ENCODE data around the gene IQCF2.
"Not testable (repeated sequence)": the region's sequence is repeated elsewhere in the genome, so short reads cannot be mapped to it uniquely, and the experiment has no call there.

IQCF2 gene

GRCh38 chr3:51860703-51861665 is at the start of gene IQCF2:
Gene IQCF2, plus strand, starts transcription at chr3:51861615. Its CDS starts 52 bp downstream, at chr3:51861667.
- H3K27me3 Mint-ChIP-seq, result peaks cover 10% of the 10 kb centered on the region
- H3K4me3 Mint-ChIP-seq, result no peak within 1 kb of the TSS
- peaks cover 2% of the 10 kb centered on the region for H3K4me1 Mint-ChIP-seq (ENCODE audit: low read depth)
- no peak within 1 kb of the TSS for H3K27ac Mint-ChIP-seq
- no peaks in the 10 kb centered on the region for H3K36me3 Mint-ChIP-seq
- no peaks in the 10 kb centered on the region for H3K9me3 Mint-ChIP-seq (ENCODE audit: low read depth)

GRCh38 chr3:51813539-51813938 is 47.9 kb upstream of the IQCF2 start:
- H3K9me3 Mint-ChIP-seq (ENCODE audit: low read depth), result no peaks in the 10 kb centered on the region
- no peak overlapping the region for H3K27ac Mint-ChIP-seq
- H3K4me3 Mint-ChIP-seq, result no peak overlapping the region
- no peaks in the 10 kb centered on the region for H3K36me3 Mint-ChIP-seq
- H3K4me1 Mint-ChIP-seq (ENCODE audit: low read depth), result no peaks in the 10 kb centered on the region
- H3K27me3 Mint-ChIP-seq, result peaks cover 12% of the 10 kb centered on the region

DNA sequence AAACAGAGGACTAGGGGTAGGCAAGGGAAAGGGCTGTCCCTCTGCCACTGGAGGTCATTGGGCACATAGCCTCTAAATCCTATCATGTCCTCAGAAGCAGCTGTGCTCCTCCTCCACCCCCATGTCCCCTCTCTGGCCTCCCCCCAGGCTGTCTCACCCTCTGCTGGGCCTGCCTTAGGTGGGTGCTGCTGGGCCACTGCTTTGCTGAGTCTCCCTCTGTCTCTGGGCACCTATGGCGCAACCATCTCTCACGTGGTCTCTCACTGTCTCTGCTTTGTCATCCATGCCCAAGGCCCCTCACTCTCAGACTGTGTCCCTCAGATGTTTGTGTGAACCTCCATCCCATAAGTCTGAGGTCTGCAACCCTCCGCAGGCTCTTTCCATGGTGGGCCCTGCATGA is 47.4 kb upstream of the IQCF2 start:
- Mint-ChIP-seq H3K36me3 (no peaks in the 10 kb centered on the region), H3K27ac (no peak overlapping the region), H3K4me1 (ENCODE audit: low read depth) (no peaks in the 10 kb centered on the region), H3K27me3 (peaks cover 13% of the 10 kb centered on the region), H3K9me3 (ENCODE audit: low read depth) (no peaks in the 10 kb centered on the region), H3K4me3 (no peak overlapping the region)

GRCh38 chr3:51815614-51816013 is 45.8 kb upstream of the IQCF2 start:
- no peaks in the 10 kb centered on the region for H3K9me3 Mint-ChIP-seq (ENCODE audit: low read depth)
- H3K4me3 Mint-ChIP-seq, result no peak overlapping the region
- H3K36me3 Mint-ChIP-seq, result no peaks in the 10 kb centered on the region
- H3K27me3 Mint-ChIP-seq, result peaks cover 21% of the 10 kb centered on the region
- H3K27ac Mint-ChIP-seq, result no peak overlapping the region
- no peaks in the 10 kb centered on the region for H3K4me1 Mint-ChIP-seq (ENCODE audit: low read depth)

DNA sequence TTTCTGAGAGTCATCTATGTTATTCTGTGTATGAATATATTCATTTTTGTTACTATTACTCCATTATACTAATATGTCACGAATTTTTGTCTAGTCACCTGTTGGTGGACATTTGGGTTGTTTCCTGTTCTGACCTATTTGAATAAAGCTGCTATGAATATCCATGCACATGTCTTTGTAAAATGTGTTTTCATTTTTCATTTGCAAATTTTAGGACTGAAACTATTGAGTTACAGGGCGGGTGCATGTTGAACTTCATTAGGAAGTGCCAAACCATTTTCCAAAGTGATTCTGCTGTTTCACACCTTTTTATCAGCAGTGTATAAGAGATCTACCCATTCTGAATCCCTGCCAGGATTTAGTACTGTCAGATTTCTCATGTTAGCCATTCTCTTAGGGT is 44.7 kb upstream of the IQCF2 start:
- H3K36me3 Mint-ChIP-seq, result peaks cover 1% of the 10 kb centered on the region
- peaks cover 22% of the 10 kb centered on the region for H3K27me3 Mint-ChIP-seq
- H3K4me3 Mint-ChIP-seq, result no peak overlapping the region
- no peaks in the 10 kb centered on the region for H3K4me1 Mint-ChIP-seq (ENCODE audit: low read depth)
- peaks cover 5% of the 10 kb centered on the region for H3K9me3 Mint-ChIP-seq (ENCODE audit: low read depth)
- no peak overlapping the region for H3K27ac Mint-ChIP-seq

- peaks cover 3% of the 10 kb centered on the region for H3K36me3 Mint-ChIP-seq
- H3K9me3 Mint-ChIP-seq (ENCODE audit: low read depth), result peaks cover 7% of the 10 kb centered on the region
- H3K4me1 Mint-ChIP-seq (ENCODE audit: low read depth), result no peaks in the 10 kb centered on the region
- peaks cover 24% of the 10 kb centered on the region for H3K27me3 Mint-ChIP-seq
- no peak overlapping the region for H3K27ac Mint-ChIP-seq
- H3K4me3 Mint-ChIP-seq, result no peak overlapping the region
Observed at GRCh38 chr3:51817375-51817774, 44.0 kb upstream of the IQCF2 start.

DNA sequence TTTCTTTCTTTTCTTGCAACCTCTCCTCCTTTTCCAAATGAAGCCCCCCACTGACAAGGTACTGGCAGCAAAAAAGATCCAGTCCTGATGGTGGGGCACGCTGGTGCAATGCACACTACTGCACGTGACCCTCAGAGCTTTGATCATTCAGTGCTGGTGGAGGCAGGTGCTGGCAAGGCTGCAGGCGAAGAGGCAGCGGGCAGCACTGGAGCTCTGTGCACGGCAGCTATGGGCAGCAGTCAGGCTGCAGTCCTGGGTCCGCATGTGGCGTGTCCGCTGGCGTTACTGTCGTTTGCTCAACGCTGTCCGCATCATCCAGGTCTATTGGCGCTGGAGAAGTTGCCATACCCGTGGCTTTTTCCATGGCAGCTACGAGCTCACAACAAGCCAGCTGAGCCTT is 42.3 kb upstream of the IQCF2 start:
- no peak overlapping the region for H3K27ac Mint-ChIP-seq
- H3K27me3 Mint-ChIP-seq, result peaks cover 24% of the 10 kb centered on the region

DNA sequence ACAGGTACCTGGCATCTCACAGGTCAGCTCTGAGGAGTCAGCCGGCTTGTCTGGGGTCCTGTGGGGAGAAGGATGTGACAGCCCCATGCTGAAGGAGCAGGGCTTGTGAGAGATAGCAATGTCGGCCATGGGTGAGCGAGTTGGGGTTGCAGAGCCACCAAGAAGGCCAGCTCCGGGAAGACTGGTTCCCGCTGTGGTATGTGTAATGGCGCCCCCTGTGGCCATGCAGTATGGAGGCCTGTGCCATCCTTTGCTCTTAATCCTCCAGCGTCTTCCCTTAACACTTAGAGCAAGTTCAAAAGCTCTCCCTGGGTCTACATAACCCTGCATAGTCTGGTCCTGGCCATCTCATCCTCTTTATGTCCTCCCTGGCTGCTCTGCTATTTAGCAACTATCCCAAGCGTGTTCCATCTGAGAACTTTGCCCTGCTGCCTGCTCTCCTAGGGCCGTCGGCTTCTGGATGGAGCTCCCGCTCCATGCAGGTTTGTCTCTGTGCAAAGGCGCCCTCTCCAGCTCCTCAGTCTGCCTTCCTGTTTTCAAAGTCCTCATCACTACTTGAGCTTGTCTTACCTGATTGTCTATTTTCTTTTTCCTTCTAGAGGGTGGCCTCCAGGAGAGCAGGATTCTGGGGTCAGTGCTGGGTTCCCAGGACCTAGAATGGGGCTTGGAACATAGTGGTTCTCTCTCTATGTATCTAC is 41.6 kb upstream of the IQCF2 start:
- peaks cover 3% of the 10 kb centered on the region for H3K36me3 Mint-ChIP-seq
- peaks cover 6% of the 10 kb centered on the region for H3K4me1 Mint-ChIP-seq (ENCODE audit: low read depth)
- no peak overlapping the region for H3K27ac Mint-ChIP-seq
- no peak overlapping the region for H3K4me3 Mint-ChIP-seq
- H3K9me3 Mint-ChIP-seq (ENCODE audit: low read depth), result peaks cover 7% of the 10 kb centered on the region
- H3K27me3 Mint-ChIP-seq, result peaks cover 24% of the 10 kb centered on the region

More for the DNA sequence above, 42.3 kb upstream of the IQCF2 start:
- Mint-ChIP-seq H3K9me3 (ENCODE audit: low read depth) (peaks cover 7% of the 10 kb centered on the region), H3K4me3 (no peak overlapping the region), H3K4me1 (ENCODE audit: low read depth) (peaks cover 6% of the 10 kb centered on the region), H3K36me3 (peaks cover 3% of the 10 kb centered on the region)

DNA sequence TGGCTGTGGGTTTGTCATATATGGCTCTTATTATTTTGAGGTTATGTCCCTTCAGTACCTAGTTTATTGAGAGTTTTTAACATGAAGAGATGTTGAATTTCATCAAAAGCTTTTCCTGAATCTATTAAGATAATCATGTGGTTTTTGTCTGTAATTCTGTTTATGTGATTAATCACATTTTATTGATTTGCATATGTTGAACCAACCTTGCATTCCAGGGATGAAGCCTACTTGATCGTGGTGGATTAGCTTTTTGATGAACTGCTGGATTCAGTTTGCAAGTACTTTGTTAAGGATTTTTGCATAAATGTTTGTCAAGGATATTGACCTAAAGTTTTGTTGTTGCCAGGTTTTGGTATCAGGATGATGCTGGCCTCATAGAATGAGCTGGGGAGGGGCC is 33.1 kb upstream of the IQCF2 start:
- Mint-ChIP-seq H3K36me3 (peaks cover 8% of the 10 kb centered on the region), H3K27me3 (peaks cover 5% of the 10 kb centered on the region), H3K9me3 (ENCODE audit: low read depth) (peaks cover 14% of the 10 kb centered on the region), H3K4me3 (no peak overlapping the region), H3K27ac (no peak overlapping the region), H3K4me1 (ENCODE audit: low read depth) (peaks cover 3% of the 10 kb centered on the region)

GRCh38 chr3:51830345-51830744 is 31.1 kb upstream of the IQCF2 start:
- Mint-ChIP-seq H3K36me3 (peaks cover 8% of the 10 kb centered on the region), H3K9me3 (ENCODE audit: low read depth) (peaks cover 14% of the 10 kb centered on the region), H3K4me3 (no peak overlapping the region), H3K27me3 (peaks cover 11% of the 10 kb centered on the region), H3K27ac (no peak overlapping the region), H3K4me1 (ENCODE audit: low read depth) (no peaks in the 10 kb centered on the region)

DNA sequence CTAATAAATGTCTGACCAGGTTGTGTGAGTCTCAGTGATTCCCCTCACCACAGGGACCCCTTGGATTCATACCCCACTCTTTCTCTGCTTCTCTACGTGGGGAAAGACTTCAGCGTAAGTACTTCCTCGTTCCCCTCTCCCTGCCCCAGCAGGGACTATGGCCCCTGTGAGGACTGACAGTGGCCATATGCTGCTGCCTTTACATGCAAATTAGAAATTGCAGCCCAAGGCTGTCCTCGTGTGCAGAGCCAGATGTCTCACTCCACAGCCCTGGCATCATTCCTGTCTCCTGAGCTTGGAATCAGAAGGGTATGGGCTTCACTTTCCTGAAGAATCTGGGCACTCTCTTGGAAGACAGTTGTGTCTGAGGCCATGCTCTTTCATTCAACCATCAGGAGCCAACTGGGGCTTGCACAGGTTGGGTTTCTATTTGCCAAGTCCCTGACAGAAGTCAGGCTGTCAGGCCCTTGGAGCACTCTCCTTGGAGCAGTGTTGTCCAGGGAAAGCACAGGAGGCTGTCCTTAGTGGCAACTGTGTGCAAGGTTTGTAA is 30.5 kb upstream of the IQCF2 start:
- Mint-ChIP-seq H3K4me3 (no peak overlapping the region), H3K4me1 (ENCODE audit: low read depth) (no peaks in the 10 kb centered on the region), H3K9me3 (ENCODE audit: low read depth) (peaks cover 14% of the 10 kb centered on the region), H3K27me3 (peaks cover 11% of the 10 kb centered on the region), H3K27ac (no peak overlapping the region), H3K36me3 (peaks cover 8% of the 10 kb centered on the region)

DNA sequence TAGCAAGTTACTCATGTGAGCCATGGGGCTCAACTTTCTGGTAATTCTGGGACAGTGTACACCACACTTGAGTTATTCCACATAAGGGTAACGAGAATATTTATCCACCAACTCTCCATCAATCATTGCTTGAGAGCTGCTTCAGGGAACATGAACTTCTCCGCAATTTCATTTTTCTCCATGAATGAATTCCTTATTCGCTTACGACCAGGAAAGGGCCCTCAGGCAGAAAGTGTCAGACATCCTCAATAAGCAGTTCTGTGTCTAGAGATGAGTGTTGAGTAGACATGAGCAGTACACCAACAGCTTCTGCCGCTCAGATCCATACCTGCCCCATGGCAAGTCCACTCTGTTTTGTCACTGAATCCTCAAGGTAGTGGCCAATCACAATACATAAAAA is 24.8 kb upstream of the IQCF2 start:
- H3K4me1 Mint-ChIP-seq (ENCODE audit: low read depth), result no peaks in the 10 kb centered on the region
- no peaks in the 10 kb centered on the region for H3K9me3 Mint-ChIP-seq (ENCODE audit: low read depth)
- H3K36me3 Mint-ChIP-seq, result no peaks in the 10 kb centered on the region
- H3K27ac Mint-ChIP-seq, result no peak overlapping the region
- peaks cover 16% of the 10 kb centered on the region for H3K27me3 Mint-ChIP-seq
- no peak overlapping the region for H3K4me3 Mint-ChIP-seq

GRCh38 chr3:51845129-51845528 is 16.3 kb upstream of the IQCF2 start:
- Mint-ChIP-seq H3K27me3 (peaks cover 22% of the 10 kb centered on the region), H3K4me1 (ENCODE audit: low read depth) (no peaks in the 10 kb centered on the region), H3K4me3 (no peak overlapping the region), H3K9me3 (ENCODE audit: low read depth) (peaks cover 14% of the 10 kb centered on the region), H3K36me3 (peaks cover 8% of the 10 kb centered on the region), H3K27ac (no peak overlapping the region)

DNA sequence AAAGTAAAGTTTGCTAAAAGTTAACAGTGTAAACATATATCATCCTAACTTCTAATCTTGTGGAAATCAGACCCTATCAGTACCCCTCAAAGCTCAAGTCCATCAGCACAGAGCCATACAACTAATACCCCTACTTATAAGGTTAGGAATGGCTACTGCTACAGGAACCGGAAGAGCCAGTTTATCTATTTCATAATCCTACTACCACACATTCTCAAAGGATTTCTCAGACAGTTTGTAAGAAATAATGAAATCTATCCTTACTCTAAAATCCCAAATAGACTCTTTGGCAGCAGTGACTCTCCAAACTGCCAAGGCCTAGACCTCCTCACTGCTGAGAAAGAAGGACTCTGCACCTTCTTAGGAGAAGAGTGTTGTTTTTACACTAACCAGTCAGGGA is 6.0 kb upstream of the IQCF2 start:
- H3K36me3 Mint-ChIP-seq; H3K27ac Mint-ChIP-seq; H3K4me1 Mint-ChIP-seq (ENCODE audit: low read depth); H3K9me3 Mint-ChIP-seq (ENCODE audit: low read depth); H3K4me3 Mint-ChIP-seq; H3K27me3 Mint-ChIP-seq: not testable (repeated sequence)

- no peaks in the 10 kb centered on the region for H3K9me3 Mint-ChIP-seq (ENCODE audit: low read depth)
- H3K36me3 Mint-ChIP-seq, result no peaks in the 10 kb centered on the region
- H3K4me3 Mint-ChIP-seq, result no peak overlapping the region
- H3K27me3 Mint-ChIP-seq, result peaks cover 13% of the 10 kb centered on the region
- no peaks in the 10 kb centered on the region for H3K4me1 Mint-ChIP-seq (ENCODE audit: low read depth)
- no peak overlapping the region for H3K27ac Mint-ChIP-seq
Observed at GRCh38 chr3:51862886-51863285, 1.5 kb downstream of the IQCF2 start.
